OCI-LY7 (cell line): ENCODE measurements around the gene KDM2A. TPM values are rescaled to one million over a fixed set of nuclear protein-coding genes. Genes with fewer than 3 reads are reported as not detected.
"Not testable (repeated sequence)": the region's sequence is repeated elsewhere in the genome, so short reads cannot be mapped to it uniquely, and the experiment has no call there.

ENCODE experiments used
- BruUV-seq: library from RNA; stranded (reverse); fragments of 400-500 nt; replicated peaks from 2 replicates; lab custom pipeline; 2021; lab: Mats Ljungman, UMichigan
- CTCF ChIA-PET: fragments of 300-600 bp; sonication (Branson Sonifier 250); formaldehyde crosslinking; loops from one replicate; lab custom pipeline; 2022; ENCODE audit warnings: antibody characterized with exemption; ENCODE audit not compliant: unreplicated experiment; lab: Charles Lee
- POLR2A ChIA-PET: fragments of 300-600 bp; sonication (Branson Sonifier 250); formaldehyde crosslinking; loops from one replicate; lab custom pipeline; 2022; ENCODE audit warnings: antibody characterized with exemption; lab: Charles Lee
- DNase-seq: peaks from one replicate; pipeline ENCODE4 v3.0.0-alpha.2; 2015; ENCODE audit warnings: low spot score
- H2AFZ ChIP-seq: fragments of 200-600 bp; sonication (generic), shearing (Covaris generic); 2 replicates; pipeline ENCODE4 v1.6.1; 2014; ENCODE audit warnings: mild to moderate bottlenecking, antibody characterized with exemption, low read length, moderate library complexity
- H3K27ac ChIP-seq: fragments of 200-600 bp; sonication (generic); 2 replicates; pipeline ENCODE4 v1.5.1; 2014; ENCODE audit warnings: mixed run types, low read depth, mild to moderate bottlenecking, moderate library complexity, low read length, inconsistent platforms; ENCODE audit not compliant: poor library complexity, severe bottlenecking
- H3K36me3 ChIP-seq: fragments of 200-600 bp; sonication (generic); 2 replicates; pipeline ENCODE4 v1.6.1; 2014; ENCODE audit warnings: mild to moderate bottlenecking, antibody characterized with exemption, low read length, moderate library complexity, mixed read lengths; ENCODE audit not compliant: insufficient read depth
- H3K4me1 ChIP-seq: fragments of 200-600 bp; sonication (generic); 2 replicates; pipeline ENCODE4 v1.5.1; 2014; ENCODE audit warnings: mild to moderate bottlenecking, low read length; ENCODE audit not compliant: insufficient read depth, poor library complexity, severe bottlenecking
- H3K4me2 ChIP-seq: fragments of 200-600 bp; sonication (generic); 2 replicates; pipeline ENCODE4 v1.6.1; 2014; ENCODE audit warnings: mild to moderate bottlenecking, low read length
- H3K4me3 ChIP-seq: fragments of 200-600 bp; sonication (generic); 2 replicates; pipeline ENCODE4 v1.5.1; 2014; ENCODE audit warnings: mild to moderate bottlenecking, low read depth, low read length; ENCODE audit not compliant: poor library complexity, severe bottlenecking
- H3K79me2 ChIP-seq: fragments of 200-600 bp; sonication (generic); 2 replicates; pipeline ENCODE4 v1.6.1; 2016; ENCODE audit warnings: low read depth, mild to moderate bottlenecking, low read length, moderate library complexity, mixed read lengths; ENCODE audit not compliant: insufficient read depth
- H3K9me2 ChIP-seq: fragments of 200-600 bp; sonication (generic); 2 replicates; pipeline ENCODE4 v1.6.1; 2016; ENCODE audit warnings: mild to moderate bottlenecking, low read length, mixed read lengths; ENCODE audit not compliant: insufficient read depth
- H3K9me3 ChIP-seq: fragments of 200-600 bp; sonication (generic); 2 replicates; pipeline ENCODE4 v1.6.1; 2014; ENCODE audit warnings: mild to moderate bottlenecking, mixed run types, low read length, mixed read lengths
- H4K20me1 ChIP-seq: fragments of 200-600 bp; sonication (generic); 2 replicates; pipeline ENCODE4 v1.6.1; 2014; ENCODE audit warnings: mild to moderate bottlenecking, antibody characterized with exemption, low read length, moderate library complexity, mixed read lengths; ENCODE audit not compliant: insufficient read depth
- CTCF ChIP-seq: fragments of 200-600 bp; sonication (generic); conservative IDR thresholded peaks from 2 replicates; pipeline ENCODE4 v1.5.1; 2014; ENCODE audit warnings: mild to moderate bottlenecking, antibody characterized with exemption, low read length, moderate library complexity, mixed read lengths
- EZH2phosphoT487 ChIP-seq: fragments of 200-600 bp; sonication (generic); IDR thresholded peaks from 2 replicates; pipeline ENCODE4 v1.6.1; 2018; ENCODE audit warnings: low read depth, borderline replicate concordance, mild to moderate bottlenecking, mixed run types, antibody characterized with exemption, low read length, moderate library complexity, mixed read lengths
- intact Hi-C: fragments of 100-400 bp; cut with micrococcal nuclease; formaldehyde crosslinking; loops from one replicate; pipeline ENCODE4 v1.10.0; 2022; ENCODE audit not compliant: unreplicated experiment
- total RNA-seq, 2 experiments: library from RNA; depleted of rRNA in 1 of 2; stranded (reverse); fragments of >200 nt in 1 of 2; shearing (Covaris generic) in 1 of 2; gene quantifications; 2 replicates each; pipeline ENCODE4 v1.2.3, GENCODE V29; 2014 to 2022

The KDM2A gene
- total RNA-seq, 2 experiments from 2014 or later: 31.7 to 66.2 TPM

- Histone ChIP-seq H3K4me3 (no peak overlapping the region), H2AFZ (no peak overlapping the region), H3K4me2 (no peak overlapping the region), H3K27ac (no peak overlapping the region), H3K4me1 (peaks cover 26% of the 10 kb centered on the region), H4K20me1 (peaks cover 9% of the 10 kb centered on the region), H3K79me2 (peaks cover 97% of the 10 kb centered on the region), H3K36me3 (peaks cover 80% of the 10 kb centered on the region), H3K9me2 (no peaks in the 10 kb centered on the region), H3K9me3 (no peaks in the 10 kb centered on the region)
- no peak for TF ChIP-seq EZH2phosphoT487
- no peak for TF ChIP-seq CTCF
- intact Hi-C loops: no loop called here
- ChIA-PET POLR2A (interaction anchor here (0.7 to 2.6 kb wide), 3 partner anchors 11 to 54 kb away, joined by 4 to 6 read pairs (median 4); no protein-coding TSS in a partner anchor), CTCF (no interaction called here)
- no peak for DNase-seq
- BruUV-seq: no TSS peak
These were observed 7.9 kb downstream of the KDM2A start for GRCh38 chr11:67126986-67127385.

GRCh38 chr11:67130861-67131260, 11.8 kb downstream of the KDM2A start:
- Histone ChIP-seq H3K79me2 (peaks cover 86% of the 10 kb centered on the region), H3K4me1 (peaks cover 12% of the 10 kb centered on the region), H3K36me3 (peaks cover 85% of the 10 kb centered on the region)
- BruUV-seq, H4K20me1 ChIP-seq, DNase-seq, CTCF ChIA-PET, POLR2A ChIA-PET, H3K27ac ChIP-seq, H3K4me2 ChIP-seq, H3K4me3 ChIP-seq, intact Hi-C loops, H2AFZ ChIP-seq, H3K9me2 ChIP-seq, H3K9me3 ChIP-seq: not testable (repeated sequence)

GRCh38 chr11:67136156-67136555, 17.1 kb downstream of the KDM2A start:
- H2AFZ ChIP-seq: no peak overlapping the region
- POLR2A ChIA-PET: no interaction called here
- H3K27ac ChIP-seq: no peak overlapping the region
- no peaks in the 10 kb centered on the region for H3K9me2 ChIP-seq
- no peak overlapping the region for H3K4me2 ChIP-seq
- CTCF ChIA-PET: no interaction called here
- intact Hi-C loops: no loop called here
- H3K9me3 ChIP-seq: no peaks in the 10 kb centered on the region
- BruUV-seq: no TSS peak
- no peak for TF ChIP-seq CTCF
- TF ChIP-seq EZH2phosphoT487: no peak
- no peak for DNase-seq
- no peak overlapping the region for H3K4me3 ChIP-seq
- peaks cover 99% of the 10 kb centered on the region for H3K36me3 ChIP-seq
- H4K20me1 ChIP-seq: peaks cover 3% of the 10 kb centered on the region; the same call in 1 of the 2 replicates
- H3K79me2 ChIP-seq: peaks cover 82% of the 10 kb centered on the region
- H3K4me1 ChIP-seq: no peaks in the 10 kb centered on the region
